NCI-H526 treated with DMSO at 0.1 percent for 48 hours (cell line): ENCODE data around the gene AKT1.

Experiments
- DNase-seq: peaks from one replicate; lab custom pipeline; 2025; lab: John Stamatoyannopoulos, UW

AKT1 gene

GRCh38 chr14:104799244-104800014 lies 3.9 kb upstream of the AKT1 start:
- DNase-seq, result no peak

- DNase-seq, result no peak
Observed at GRCh38 chr14:104798300-104799243, 3.0 kb upstream of the AKT1 start.

DNA sequence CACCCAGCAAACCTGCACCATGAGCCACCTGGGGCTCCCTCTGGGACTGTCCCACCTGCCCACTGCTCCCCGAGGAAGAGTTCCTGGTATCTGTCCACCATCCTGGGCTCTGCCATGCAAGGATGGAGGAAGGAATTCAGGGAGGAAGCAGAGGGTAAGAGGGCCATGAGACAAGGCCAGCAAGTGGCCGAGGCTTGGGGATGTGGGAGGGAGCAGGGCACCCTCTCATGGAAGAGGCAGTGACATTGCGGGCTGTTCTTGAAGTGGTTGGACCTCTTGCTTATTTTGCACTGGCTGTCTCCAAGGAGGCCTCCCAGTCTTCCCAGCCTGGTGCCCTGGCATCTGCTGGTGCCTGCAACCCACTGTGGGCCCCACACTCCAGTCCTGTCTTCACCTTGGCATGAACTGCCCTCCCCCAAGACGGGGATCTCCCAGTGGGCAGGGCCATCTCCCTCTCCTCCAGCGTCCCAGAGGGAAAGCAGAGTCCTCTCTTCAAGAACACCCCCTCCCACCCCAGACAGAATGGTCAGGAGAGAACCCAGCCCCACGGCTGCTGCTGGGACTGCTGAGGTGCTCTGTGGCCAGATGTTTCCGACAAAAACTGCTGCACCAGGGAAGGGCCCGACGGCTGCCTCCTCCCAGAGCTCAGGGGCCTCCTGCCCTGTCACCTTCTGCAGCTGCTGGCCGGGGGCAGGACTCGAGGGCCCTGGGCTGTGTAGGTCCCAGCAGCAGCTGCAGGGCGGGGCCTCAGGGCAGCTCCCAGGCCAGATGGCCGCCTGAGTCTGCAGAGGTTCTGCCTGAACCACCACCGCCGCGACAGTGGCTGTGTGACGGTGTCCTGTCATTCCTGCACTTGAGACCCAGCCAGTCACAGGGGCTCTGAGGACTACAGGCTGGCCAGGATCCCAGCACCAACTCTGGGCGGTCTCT lies 1.8 kb upstream of the AKT1 start:
- no peak for DNase-seq

GRCh38 chr14:104796687-104797081 lies 1.1 kb upstream of the AKT1 start:
- no peak for DNase-seq

- no peak for DNase-seq
Observed at GRCh38 chr14:104795781-104796686, 486 bp upstream of the AKT1 start.

- DNase-seq, result no peak
Observed at GRCh38 chr14:104794631-104794992, 936 bp downstream of the AKT1 start.

- no peak for DNase-seq
Observed at GRCh38 chr14:104794099-104794498, 1.4 kb downstream of the AKT1 start.

DNA sequence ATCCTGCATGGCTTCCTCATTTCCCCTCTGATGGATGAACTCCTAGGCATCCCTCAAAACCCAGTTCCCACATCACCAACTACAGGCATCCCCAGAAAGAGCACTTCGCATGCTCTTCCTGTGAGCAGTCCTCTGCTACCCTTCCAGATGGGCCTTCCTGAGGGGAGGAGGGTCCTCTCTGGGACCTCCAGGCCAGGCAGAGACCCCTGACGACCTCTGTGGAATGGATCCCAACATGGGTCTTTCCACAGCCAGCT lies 1.9 kb downstream of the AKT1 start:
- no peak for DNase-seq

DNA sequence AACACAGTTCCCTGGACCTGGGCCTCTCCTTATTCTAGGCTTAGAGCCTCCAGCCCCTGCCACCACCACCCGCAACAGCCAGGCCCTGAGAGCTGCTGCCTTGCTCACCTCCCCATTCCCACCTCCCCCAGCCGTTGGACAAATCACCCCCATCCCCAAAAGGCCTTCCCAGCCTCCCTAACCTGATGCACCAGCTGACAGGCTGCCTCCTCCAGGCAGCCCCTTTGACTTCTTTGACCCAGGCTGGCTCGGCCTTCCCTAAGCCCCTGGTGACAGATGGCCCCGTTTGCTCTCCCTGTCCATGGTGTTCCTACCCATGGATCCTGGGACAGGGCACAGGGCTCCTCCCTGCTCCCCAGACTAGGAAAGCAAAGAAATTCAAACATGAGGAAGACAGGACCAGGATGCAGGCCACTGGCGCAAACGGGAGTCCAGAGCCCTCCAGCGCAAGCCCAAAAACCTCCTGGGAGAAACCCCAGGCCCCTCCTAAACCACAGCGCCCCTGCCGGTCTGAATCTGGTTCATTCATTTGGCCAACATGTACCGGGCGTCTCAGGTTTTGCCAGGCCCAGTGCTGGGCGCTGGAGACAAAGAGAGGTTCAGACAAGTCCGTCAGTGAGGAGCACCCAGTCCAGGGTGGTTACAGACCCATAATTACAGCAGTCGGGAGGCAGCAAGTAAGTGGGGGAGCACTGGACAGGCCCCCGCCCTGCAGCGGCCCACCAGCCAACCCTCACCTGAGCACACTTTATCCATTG lies 2.4 kb downstream of the AKT1 start:
- no peak for DNase-seq

DNA sequence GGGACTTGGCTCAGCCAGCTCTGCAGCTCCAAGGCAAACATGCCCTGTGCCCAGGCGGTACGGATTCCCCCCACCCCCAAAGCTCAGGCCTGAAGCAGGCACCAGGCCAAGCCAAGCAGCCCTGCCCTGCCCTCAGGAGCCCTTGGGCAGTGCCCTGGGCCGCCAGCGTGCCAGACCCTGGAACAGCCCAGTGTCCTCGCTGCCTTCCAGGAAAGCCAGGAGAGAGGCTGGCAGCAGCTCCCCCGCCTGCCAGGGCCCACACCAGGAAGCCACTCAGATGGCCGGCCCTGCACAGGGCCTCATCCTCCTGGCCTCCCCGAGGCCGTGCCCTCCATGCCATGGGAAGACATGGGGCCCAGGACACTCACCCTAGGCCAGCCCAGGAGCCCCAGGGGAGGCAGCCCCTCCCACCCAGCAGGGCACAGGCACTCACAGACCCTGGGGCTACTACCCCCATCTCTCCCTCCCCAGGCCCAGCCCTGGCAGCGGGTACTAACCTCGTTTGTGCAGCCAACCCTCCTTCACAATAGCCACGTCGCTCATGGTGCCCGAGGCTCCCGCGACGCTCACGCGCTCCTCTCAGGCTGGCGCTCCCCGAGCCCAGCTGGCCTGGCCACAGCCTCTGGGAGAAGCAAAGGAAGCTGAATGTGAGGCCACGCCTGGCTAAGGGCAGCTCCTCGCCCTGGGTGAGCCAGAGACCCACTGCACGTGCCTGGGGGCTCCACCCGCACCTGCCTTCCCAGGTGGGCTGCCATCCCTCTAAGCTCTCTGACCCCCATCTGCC lies 3.3 kb downstream of the AKT1 start:
- DNase-seq, result no peak

GRCh38 chr14:104791425-104791824 lies 4.1 kb downstream of the AKT1 start:
- DNase-seq, result no peak

- no peak for DNase-seq
Observed at GRCh38 chr14:104789752-104790743, 5.5 kb downstream of the AKT1 start.

GRCh38 chr14:104788873-104789663 lies 6.5 kb downstream of the AKT1 start:
- no peak for DNase-seq

DNA sequence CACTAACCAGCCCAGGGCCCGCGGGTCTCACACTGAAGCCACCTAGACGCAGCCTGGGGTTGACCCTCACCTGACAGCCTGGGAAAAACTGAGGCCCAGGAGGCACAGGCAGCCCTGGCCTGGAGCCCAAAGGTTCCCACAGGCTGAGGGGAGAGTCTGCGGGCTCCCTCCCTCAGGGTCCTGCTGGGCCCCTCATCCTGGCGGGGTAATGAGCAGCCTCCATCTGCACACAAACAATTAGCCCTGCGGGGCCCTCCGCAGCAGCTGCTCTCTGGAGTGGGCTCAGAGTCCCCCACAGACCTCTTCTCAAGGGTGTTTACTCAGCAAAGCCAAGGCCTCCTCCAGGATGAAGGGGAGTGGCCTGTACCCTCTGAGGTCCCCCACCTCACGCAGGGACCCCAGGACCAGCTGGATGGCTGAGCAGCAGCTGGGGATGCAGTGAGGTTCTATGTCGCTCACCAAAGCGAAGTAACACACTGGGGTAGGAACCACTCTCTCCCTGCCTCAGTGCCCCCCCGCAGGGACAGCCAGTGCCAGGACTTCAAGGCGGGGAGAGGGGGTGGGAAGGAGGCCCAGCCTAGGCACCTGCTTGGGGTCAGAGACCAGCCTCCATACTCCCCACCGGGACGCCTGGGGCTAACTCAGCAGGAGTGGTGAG lies 7.3 kb downstream of the AKT1 start:
- no peak for DNase-seq

- no peak for DNase-seq
Observed at GRCh38 chr14:104787736-104788135, 7.8 kb downstream of the AKT1 start.

- DNase-seq, result no peak
Observed at GRCh38 chr14:104786726-104787675, 8.5 kb downstream of the AKT1 start.
